Activated CD8-positive, alpha-beta memory T cell treated with anti-CD3 and anti-CD28 coated beads, Interleukin-2, amount 50 U/mL, for 1 hour (primary cell): ENCODE results near the gene OR1I1.

ENCODE experiments used
- DNase-seq: peaks from one replicate; pipeline ENCODE4 v3.0.0-alpha.2; 2020; ENCODE audit errors: extremely low read depth

Gene OR1I1

DNA sequence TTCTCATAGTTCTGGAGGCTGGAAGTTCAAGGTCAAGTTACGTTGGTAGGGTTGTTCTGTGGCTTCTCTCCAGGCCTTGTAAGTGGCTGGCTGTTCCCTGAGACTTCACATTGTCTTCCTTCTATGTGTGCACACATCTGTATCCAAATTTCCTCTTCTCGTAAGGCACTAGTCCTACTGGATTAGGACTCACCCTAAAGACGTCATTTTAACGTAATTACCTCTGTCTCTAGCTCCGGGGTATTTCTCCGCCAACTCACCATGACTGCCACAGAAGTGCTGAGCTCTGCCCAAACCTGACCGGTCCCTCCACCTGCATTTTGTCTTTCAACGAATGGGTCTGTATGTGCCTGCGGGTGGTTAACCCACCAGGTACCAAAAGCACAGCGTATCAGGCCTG is 16.4 kb downstream of the OR1I1 start:
- no peak for DNase-seq

DNA sequence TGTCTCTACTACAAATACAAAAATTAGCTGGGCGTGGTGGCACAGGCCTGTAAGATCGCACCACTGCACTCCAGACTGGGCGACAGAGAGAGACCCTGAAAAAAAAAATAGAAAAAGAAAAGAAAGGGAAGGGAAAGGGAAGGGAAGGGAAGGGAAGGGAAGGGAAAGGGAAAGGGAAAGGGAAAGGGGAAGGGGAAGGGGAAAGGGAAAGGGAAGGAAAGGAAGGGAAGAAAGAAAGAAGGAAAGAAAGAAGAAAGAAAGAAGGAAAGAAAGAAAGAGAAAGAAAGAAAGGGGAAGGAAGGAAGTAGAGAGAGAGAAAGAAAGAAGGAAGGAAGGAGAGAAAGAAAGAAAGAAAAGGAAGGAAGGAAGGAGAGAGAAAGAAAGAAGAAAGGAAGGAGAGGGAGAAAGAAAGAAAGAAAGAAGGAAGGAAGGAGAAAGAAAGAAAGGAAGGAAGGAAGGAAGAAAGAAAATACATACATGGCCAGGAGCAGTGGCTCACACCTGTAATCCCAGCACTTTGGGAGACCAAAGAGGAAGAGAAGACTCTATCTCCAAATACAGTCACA is 17.1 kb downstream of the OR1I1 start:
- DNase-seq, result no peak

DNA sequence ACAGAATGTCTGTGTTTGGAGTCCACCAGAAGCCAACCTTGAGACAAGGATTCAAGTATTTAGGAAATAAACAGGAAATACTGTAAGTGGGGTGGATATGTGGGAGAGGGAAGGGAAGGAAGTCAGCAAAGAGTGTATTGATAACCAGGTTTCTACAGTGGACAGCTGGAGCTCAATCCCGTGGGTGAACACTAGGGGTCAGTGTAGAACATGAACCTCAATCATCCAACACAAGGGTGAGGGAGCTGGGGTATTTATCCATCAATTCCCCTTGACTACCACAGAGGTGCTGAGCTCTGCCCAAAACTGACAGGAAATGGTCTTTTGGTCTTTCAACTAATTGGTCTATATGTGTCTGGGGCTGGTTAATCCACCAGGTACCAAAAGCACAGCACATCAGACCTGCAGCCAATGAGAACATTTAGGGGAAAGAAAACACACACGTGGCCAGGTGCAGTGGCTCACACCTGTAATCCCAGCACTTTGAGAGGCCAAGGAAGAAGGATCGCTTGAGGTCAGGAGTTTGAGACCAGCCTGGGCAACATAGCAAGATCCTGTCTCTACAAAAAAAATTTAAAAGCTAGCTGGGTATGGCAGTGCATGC is 19.6 kb downstream of the OR1I1 start:
- DNase-seq, result no peak

DNA sequence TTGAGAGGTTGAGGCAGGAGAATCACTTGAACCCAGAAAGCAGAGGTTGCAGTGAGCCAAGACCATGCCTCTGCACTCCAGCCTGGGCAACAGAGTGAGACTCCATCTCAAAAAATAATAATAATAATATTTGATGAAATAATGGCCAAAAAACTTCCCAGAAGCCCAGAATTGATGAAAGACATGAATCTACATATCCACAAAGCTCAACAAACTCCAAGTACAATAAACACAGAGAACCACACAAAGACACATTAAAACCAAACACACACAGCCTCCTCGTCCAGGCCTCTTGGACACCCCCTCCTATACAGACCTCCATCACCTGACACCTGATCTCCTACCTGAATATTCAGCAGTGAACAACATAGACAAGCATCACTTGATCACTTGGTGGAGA is 22.0 kb downstream of the OR1I1 start:
- DNase-seq, result no peak

DNA sequence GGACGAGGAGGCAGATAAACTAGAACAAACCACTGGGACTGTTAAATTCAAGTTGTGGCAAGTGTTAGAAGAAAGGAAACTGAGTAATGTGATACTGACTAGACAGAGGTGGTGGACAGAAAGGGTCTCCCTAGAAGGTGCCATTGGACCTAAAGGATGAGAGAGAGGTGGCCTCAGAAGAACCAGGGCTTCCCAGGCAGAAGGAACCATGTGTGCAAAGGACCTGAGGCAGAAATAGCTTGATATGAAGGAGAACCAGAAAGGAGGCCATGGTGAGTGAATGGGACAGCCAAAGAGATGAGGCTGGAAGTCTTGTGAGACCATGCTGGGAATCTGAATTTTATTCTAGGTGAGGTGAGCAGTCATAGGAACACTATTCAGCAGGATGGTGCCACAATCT is 22.4 kb downstream of the OR1I1 start:
- DNase-seq, result no peak

DNA sequence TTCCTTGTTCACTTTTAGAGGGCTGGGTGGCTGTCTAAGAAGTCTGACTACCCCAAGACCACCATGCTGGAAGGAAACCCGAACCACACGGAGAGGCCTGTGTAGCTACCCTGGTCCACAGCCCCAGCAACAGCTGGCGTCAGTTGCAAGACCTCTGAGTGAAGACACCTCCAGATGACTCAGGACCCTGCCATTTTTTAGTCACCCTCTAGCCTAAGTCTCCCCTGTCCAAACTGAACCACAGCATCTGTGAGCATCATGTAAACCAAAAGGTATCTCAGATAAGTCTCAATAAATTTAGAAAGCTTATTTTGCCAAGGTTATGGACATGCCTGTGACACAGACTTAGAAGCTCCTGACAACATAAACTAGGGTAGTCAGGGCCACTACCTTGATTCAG is 23.0 kb downstream of the OR1I1 start:
- DNase-seq, result no peak

DNA sequence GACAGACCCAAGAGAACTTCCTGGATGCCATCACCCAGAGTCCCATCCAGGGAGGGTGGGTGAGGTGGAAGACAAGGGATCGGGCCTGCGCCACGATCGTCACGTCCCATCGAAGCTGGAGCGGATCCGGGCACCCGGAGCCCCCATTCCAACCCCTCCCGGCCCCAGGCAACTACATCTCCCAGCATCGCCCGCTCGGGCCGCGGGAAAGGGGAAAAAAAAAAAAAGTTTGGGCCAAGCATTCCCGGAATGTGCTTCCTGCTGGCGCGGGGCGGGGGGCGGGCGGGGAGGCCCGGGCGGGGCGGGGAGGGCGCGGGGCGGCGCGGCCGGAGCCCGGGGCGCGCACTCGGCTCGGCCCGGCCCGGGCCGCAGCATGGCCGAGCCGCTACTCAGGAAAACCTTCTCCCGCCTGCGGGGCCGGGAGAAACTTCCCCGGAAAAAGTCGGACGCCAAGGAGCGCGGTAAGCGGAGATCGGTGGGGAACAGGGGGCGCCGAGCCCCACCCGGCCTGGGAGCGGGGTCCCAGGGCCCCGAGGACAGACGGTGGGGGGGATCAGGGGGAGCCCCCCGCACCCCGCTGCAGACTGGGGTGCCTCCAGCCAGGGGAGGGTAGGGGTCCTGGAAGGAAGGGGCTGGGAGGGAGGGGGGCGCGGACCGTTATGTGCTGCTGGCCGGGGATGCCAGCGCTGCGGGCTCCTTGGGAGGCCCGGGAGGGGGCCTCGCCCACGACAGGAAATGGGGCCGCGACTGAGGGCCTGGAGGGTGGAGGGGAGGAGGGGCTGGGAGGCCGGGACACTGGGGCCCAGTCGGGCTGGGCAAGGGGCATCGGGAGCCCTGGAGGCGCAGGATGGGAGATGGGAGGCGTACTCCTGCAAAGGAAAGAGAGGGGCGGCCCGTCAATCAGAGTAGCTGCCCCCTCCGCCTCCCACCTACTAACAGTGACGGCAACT is 25.3 kb downstream of the OR1I1 start, which contains the start of gene SYDE1:
SYDE1 (plus strand) TSS at position 341 of the 950 bp plus-strand sequence; CDS start at position 374, 33 bp downstream.
- DNase-seq, result no peak

DNA sequence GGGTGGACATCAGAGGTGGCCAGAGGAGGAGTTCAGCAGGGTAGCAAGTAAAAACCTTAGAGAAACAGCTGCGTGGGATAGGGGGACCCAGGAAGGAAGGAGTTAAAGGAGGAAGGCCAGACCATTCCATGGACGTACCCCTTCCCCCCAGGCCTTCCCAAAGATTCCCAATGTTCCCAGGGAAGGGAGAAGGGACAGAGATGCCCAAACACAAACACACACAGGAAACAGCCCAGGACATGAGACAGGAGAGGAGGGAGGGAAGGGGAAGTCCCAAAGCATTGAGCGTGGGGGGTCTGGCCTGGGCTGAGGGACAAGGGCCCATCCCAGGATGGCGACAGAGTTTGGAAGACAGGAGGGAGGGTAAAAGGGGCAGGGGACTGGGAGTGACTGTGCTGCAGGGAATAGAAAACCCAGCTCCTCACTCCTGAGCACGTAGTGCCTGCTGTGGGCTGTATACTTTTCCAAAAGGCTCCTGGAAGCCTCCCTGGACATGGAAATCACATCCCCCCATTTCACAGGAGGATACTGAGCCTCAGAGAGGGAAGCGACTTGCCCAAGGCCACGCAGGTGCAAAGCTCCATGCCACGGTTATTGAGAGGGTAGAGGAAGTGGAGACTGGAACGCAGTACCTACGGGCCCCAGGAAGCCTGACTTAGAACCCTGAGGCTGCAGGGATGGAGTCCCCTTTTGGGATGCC is 26.3 kb downstream of the OR1I1 start:
- DNase-seq, result no peak

DNA sequence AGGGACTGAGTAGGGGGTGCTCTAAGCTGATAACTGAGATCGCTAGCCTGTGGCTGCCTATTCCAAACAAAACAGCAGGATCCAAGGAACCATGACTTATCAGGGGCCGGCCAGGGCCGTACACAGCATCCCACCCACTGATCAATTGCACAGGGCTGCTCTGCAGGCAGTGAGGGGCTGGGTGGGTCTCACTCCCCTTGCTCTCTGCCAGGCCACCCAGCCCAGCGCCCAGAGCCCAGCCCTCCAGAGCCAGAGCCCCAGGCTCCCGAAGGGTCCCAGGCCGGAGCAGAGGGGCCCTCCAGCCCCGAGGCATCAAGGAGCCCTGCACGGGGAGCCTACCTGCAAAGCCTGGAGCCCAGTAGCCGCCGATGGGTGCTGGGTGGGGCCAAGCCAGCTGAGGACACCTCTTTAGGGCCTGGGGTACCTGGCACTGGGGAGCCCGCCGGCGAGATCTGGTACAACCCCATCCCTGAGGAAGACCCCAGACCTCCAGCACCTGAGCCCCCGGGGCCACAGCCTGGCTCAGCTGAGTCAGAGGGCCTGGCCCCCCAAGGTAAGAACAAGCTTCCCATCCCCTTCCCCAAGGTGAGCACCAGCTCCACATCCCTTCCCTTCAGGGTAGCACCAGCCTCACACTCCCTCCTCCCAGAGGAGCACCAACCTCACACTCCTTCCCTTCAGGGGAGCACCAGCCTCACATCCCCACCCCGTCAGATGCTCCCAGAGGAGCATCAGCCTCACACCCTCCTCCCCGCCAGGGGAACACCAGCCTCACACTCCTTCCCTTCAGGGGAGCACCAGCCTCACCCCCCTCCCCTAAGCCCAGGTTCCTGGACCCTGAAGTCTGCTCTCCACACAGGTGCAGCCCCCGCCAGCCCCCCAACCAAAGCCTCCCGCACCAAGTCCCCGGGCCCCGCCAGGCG is 27.1 kb downstream of the OR1I1 start:
- no peak for DNase-seq

DNA sequence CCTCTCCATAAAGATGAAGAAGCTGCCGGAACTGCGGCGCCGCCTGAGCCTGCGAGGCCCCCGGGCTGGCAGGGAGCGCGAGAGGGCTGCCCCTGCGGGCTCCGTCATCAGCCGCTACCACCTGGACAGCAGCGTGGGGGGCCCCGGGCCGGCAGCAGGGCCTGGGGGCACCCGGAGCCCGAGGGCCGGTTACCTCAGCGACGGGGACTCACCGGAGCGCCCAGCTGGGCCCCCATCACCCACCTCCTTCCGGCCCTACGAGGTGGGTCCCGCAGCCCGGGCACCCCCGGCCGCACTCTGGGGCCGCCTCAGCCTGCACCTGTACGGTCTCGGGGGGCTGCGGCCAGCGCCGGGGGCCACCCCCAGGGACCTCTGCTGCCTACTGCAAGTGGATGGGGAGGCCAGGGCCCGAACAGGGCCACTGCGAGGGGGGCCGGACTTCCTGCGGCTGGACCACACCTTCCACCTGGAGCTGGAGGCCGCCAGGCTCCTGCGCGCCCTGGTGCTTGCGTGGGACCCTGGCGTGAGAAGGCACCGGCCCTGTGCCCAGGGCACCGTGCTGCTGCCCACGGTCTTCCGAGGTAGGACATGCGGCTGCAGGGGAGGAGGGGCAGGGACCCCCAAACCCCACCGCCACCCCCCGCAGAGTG is 27.9 kb downstream of the OR1I1 start:
- no peak for DNase-seq

DNA sequence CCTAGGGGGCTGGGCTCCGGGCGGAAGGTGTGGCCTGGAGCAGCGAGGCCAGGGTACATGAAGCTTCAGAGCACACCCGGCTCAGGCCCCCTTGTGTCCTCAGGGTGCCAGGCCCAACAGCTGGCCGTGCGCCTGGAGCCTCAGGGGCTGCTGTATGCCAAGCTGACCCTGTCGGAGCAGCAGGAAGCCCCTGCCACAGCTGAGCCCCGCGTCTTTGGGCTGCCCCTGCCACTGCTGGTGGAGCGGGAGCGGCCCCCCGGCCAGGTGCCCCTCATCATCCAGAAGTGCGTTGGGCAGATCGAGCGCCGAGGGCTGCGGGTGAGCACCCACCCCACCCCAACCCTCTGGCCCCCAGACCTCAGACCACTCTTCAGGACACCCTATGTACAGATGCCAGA is 28.4 kb downstream of the OR1I1 start:
- no peak for DNase-seq

DNA sequence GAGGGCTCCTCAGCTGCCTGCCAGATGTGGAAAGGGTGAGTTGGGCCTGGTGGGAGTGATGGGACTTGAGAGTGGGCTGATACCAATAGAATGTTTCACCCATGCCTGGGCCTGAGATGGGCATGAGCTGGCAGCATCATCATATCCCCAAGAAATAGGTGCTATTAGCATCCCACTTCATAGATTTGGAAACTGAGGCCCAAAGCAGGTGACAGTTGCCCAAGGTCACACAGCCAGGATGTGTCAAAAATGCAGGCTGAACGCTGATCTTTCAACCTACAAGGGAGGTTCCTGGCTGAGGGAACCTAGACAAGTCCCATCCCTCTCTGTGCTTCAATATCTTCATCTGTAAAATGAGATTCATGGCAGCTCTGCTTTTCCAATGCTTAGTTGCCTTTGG is 29.7 kb downstream of the OR1I1 start:
- DNase-seq, result no peak

DNA sequence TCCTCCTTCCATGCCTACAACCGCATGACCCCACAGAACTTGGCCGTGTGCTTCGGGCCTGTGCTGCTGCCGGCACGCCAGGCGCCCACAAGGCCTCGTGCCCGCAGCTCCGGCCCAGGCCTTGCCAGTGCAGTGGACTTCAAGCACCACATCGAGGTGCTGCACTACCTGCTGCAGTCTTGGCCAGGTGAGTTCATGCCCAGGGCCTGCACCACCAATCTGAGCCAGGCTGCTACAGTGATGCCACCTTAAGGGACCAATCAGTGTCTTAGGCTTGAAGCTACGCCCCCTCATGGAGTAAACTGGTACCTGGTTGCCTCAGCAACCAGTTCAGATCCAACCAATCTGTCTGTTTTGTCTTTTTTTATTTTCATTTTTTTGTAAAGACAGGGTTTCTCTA is 30.4 kb downstream of the OR1I1 start:
- no peak for DNase-seq

DNA sequence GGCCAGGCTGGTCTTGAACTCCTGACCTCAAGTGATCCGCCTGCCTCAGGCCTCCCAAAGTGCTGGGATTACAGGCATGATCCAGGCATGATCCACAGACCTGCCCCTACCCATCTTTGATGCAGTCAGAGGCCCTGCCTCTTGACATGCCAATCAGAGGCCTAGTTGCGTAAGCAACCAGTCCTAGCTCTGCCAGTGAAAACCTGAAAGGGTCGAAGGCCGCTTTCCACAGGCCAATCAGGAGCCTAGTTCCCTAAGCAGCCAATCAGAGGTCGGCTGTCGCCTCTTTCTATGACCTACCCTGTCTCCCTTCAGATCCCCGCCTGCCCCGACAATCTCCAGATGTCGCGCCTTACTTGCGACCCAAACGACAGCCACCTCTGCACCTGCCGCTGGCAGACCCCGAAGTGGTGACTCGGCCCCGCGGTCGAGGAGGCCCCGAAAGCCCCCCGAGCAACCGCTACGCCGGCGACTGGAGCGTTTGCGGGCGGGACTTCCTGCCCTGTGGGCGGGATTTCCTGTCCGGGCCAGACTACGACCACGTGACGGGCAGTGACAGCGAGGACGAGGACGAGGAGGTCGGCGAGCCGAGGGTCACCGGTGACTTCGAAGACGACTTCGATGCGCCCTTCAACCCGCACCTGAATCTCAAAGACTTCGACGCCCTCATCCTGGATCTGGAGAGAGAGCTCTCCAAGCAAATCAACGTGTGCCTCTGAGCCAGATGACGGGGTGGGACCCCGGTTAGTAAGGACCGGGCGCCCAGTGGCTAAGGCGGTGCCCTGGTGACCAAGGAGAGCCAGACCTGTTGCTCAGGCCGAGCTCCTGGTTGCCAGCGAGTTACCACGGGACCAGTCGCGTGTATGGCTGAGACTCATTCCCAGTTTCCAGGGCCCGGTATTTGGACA is 31.5 kb downstream of the OR1I1 start:
- no peak for DNase-seq

DNA sequence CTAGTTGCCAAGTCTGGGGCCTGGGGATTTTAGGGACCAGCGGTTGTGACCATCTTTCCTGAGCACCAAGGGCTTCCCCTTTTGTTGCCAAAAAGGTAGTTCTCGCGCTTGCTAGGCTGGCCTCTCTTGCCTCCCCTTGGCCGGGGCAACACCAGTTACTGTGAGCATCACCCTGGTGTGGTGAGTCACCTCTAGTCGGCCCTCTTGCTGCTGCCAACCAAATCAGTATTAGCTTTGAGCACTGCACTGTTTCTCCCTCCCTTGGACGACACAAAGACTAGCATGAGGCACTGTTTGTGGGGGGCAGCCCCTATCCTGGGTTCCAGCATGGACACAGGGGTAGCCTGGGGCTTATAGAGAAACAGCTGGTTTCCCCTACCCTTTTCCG is 32.1 kb downstream of the OR1I1 start:
- DNase-seq, result no peak

DNA sequence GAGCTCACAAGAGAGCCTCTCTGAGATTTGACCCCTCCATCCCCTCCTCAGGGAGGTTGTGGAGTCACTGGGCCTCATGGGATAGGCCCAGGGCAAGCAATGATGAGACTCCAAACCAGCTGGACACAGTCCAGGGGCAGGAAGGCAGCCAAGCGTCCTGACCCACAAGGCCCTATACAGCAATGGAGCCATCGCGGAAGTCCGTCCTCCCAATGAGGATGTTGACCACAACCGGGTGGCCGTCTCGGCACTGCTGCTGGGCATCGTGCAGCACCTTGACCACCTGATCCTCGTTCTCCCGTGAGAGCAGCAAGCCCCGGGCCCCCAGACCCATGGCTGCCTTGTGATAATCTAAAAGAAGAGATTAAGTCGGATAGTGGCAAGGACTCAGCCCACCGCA is 33.1 kb downstream of the OR1I1 start:
- no peak for DNase-seq

DNA sequence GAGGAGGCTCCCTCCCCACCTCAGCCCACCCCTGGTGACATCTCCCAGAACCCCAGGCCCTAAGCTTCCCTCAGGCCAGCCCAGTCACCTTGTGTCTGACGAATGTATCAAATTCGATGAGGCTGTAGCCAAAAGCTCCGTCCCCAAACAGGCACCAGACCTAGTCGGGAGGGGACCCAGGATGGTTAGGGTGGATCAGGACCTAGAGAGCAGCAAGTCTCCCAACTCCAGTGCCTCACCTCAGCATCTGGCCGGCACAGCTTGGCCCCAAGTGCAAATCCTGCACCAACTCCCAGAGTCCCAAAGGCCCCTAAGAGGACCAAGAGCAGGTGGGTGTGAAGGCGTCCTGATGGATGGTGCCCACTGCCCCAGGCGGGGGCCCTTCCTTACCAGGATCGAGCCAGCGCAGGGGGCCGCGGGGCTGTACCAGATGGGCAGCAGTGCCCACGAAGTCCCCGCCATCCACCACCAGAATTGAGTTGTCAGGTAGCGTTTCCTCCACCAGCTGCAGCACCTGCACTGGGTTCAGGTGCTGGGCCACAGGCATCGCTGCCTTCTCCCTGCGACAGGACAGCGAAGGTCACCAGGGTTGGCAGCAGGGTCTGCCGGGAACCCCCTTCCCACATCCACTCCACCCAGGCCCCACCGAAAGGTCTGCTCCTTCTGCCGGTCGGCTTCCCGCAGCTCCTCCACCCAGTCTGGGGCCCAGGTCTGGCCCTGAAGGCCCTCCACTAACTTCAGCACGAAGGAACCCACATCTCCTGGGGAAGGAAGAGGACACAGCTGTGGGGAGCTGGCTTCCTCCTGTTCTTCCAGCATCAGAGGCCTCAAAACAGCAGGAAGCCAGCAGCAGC is 34.0 kb downstream of the OR1I1 start:
- no peak for DNase-seq

DNA sequence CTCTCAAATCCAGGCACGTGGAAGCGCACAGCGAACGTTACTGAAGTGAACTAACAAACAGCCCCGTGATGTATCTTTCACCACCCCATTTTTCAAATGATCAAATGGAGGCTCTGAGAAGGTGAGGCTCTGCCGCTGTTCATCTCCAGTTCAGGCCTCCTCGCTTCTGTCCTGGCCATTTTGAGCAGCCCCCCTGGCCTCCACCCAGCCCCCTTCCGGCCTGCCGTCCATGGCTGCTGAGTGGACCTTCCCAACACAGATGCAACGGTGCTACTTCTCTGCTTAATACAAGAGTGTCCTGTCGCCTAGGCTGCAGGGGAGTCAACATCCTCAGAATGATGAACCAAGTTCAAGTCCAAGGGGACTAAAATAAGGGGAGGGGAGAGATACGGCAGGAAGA is 34.8 kb downstream of the OR1I1 start:
- no peak for DNase-seq

DNA sequence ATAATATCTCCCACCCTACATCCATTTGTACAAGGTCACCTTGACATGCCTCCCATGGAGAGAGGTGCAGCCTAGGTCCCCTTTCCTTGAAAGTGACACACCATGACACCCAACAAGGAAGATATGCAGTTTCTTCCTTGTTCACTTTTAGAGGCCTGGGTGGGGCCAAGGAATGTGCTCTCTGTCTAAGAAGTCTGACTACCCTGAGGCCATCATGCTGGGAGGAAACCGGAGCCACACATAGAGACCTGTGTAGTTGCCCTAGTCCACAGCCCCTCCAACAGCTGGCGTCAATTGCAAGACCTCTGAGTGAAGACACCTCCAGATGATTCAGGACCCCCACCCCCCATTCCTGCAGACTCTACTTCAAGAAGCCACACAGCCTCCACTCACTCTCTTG is 36.2 kb downstream of the OR1I1 start:
- no peak for DNase-seq
